Loucy (cell line): ENCODE data around the gene GSTP1.

Experiments used
- H2AFZ ChIP-seq: fragments of 200-600 bp; sonication (generic); 2 replicates; pipeline ENCODE4 v1.6.0; 2016; ENCODE audit warnings: antibody characterized with exemption, mild to moderate bottlenecking, low read length, moderate library complexity
- H3F3A ChIP-seq: fragments of 200-600 bp; 2 replicates; pipeline ENCODE4 v1.6.0; 2016; ENCODE audit warnings: antibody characterized with exemption, low read depth, mild to moderate bottlenecking
- H3K27me3 ChIP-seq: fragments of 200-600 bp; sonication (generic); 2 replicates; pipeline ENCODE4 v1.6.1; 2014; ENCODE audit warnings: low read length, mild to moderate bottlenecking; ENCODE audit not compliant: insufficient read depth, poor library complexity, severe bottlenecking
- H3K36me3 ChIP-seq: fragments of 200-600 bp; sonication (generic); 2 replicates; pipeline ENCODE4 v1.6.1; 2016; ENCODE audit warnings: low read length; ENCODE audit not compliant: insufficient read depth
- H3K4me1 ChIP-seq: fragments of 200-600 bp; sonication (generic); 2 replicates; pipeline ENCODE4 v1.5.1; 2014; ENCODE audit warnings: low read length, mild to moderate bottlenecking; ENCODE audit not compliant: insufficient read depth, poor library complexity, severe bottlenecking
- H3K4me2 ChIP-seq: fragments of 200-600 bp; sonication (generic); 2 replicates; pipeline ENCODE4 v1.6.0; 2014; ENCODE audit warnings: antibody characterized with exemption, low read length, low read depth, mild to moderate bottlenecking; ENCODE audit not compliant: poor library complexity, severe bottlenecking
- H3K4me3 ChIP-seq: fragments of 200-600 bp; sonication (generic); 2 replicates; pipeline ENCODE4 v1.5.1; 2014; ENCODE audit warnings: low read length, mild to moderate bottlenecking, mixed read lengths; ENCODE audit not compliant: poor library complexity, severe bottlenecking
- H3K79me2 ChIP-seq: fragments of 200-600 bp; sonication (generic); 2 replicates; pipeline ENCODE4 v1.6.1; 2014; ENCODE audit warnings: low read length; ENCODE audit not compliant: insufficient read depth
- H3K9ac ChIP-seq: fragments of 200-600 bp; sonication (generic); 2 replicates; pipeline ENCODE4 v1.6.0; 2014; ENCODE audit warnings: mild to moderate bottlenecking, low read depth, low read length, moderate library complexity; ENCODE audit not compliant: poor library complexity, severe bottlenecking
- H3K9me2 ChIP-seq: fragments of 200-600 bp; sonication (generic); replicated peaks from 2 replicates; pipeline ENCODE4 v1.6.1; 2016; ENCODE audit warnings: low read depth, low read length, mixed read lengths
- H3K9me3 ChIP-seq: fragments of 200-600 bp; sonication (generic); 2 replicates; pipeline ENCODE4 v1.6.1; 2014; ENCODE audit warnings: mild to moderate bottlenecking, antibody characterized with exemption, low read length, low read depth; ENCODE audit not compliant: insufficient read depth
- H4K20me1 ChIP-seq: fragments of 200-600 bp; sonication (generic); 2 replicates; pipeline ENCODE4 v1.6.0; 2014; ENCODE audit warnings: antibody characterized with exemption, low read length, mild to moderate bottlenecking; ENCODE audit not compliant: insufficient read depth, poor library complexity, severe bottlenecking
- EZH2phosphoT487 ChIP-seq: fragments of 200-600 bp; IDR thresholded peaks from 2 replicates; pipeline ENCODE4 v1.6.1; 2018; ENCODE audit warnings: antibody characterized with exemption, mild to moderate bottlenecking, moderate library complexity, borderline replicate concordance
- TF ChIP-seq, protein P1 (sequence below): fragments of 200-600 bp; sonication (generic); conservative IDR thresholded peaks from 2 replicates; pipeline ENCODE4 v1.5.1; 2014; ENCODE audit warnings: mild to moderate bottlenecking, antibody characterized with exemption, low read length

Gene GSTP1

GRCh38 chr11:67574938-67575337, 8.7 kb upstream of the GSTP1 start:
- Histone ChIP-seq H3K4me3 (no peak overlapping the region), H3K4me2 (no peak overlapping the region), H3K9me2 (no peaks in the 10 kb centered on the region), H3F3A (no peaks in the 10 kb centered on the region; the same call in 1 of the 2 replicates), H4K20me1 (no peaks in the 10 kb centered on the region), H3K9me3 (no peaks in the 10 kb centered on the region), H2AFZ (no peak overlapping the region), H3K79me2 (no peaks in the 10 kb centered on the region), H3K4me1 (peaks cover 17% of the 10 kb centered on the region), H3K36me3 (no peaks in the 10 kb centered on the region), H3K27me3 (no peaks in the 10 kb centered on the region), H3K9ac (no peak overlapping the region)
- no peak for TF ChIP-seq EZH2phosphoT487
- TF ChIP-seq, protein P1, sequence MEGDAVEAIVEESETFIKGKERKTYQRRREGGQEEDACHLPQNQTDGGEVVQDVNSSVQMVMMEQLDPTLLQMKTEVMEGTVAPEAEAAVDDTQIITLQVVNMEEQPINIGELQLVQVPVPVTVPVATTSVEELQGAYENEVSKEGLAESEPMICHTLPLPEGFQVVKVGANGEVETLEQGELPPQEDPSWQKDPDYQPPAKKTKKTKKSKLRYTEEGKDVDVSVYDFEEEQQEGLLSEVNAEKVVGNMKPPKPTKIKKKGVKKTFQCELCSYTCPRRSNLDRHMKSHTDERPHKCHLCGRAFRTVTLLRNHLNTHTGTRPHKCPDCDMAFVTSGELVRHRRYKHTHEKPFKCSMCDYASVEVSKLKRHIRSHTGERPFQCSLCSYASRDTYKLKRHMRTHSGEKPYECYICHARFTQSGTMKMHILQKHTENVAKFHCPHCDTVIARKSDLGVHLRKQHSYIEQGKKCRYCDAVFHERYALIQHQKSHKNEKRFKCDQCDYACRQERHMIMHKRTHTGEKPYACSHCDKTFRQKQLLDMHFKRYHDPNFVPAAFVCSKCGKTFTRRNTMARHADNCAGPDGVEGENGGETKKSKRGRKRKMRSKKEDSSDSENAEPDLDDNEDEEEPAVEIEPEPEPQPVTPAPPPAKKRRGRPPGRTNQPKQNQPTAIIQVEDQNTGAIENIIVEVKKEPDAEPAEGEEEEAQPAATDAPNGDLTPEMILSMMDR = no peak

DNA sequence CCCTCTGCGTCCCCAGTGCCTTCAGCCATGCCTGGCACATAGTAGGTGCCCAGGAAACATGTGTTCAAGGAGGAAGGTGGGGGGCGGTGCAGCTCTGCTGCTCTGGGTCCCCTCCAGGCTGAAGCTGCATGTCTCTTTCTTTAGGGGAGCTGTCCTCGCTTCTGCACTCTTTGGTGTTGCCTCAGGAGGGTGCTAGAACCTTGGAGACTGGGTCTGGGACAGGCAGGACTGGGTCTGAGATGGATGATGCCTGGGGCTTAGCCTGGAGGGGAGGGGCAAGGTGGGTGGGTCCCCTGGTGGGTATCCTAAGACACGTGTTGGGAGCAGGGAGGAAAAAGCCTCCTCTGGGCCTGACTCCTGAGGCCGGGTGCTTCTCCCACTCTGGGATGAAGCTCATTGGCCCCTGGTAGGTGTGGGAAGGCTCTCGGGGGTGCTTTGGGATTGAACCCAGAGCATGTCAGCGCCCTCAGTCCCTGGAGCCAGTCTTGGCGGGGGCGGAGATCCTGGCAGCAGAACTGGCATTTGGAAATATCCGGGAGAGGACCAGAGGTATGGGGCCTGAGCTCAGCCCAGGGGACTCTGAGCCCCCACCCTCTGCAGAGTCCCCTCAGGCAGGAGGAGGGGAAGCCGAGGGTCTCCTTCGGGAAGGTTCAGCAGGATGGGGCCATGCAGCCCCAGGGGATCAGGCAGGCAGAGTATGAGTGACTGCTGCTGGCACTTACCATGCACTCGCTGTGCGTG, 6.7 kb upstream of the GSTP1 start:
- no peaks in the 10 kb centered on the region for H3K9me2 ChIP-seq
- TF ChIP-seq, protein P1 = peak; percentile 78
- no peak for TF ChIP-seq EZH2phosphoT487
- H4K20me1 ChIP-seq = no peaks in the 10 kb centered on the region
- no peaks in the 10 kb centered on the region; the same call in 1 of the 2 replicates for H3F3A ChIP-seq
- no peaks in the 10 kb centered on the region for H3K36me3 ChIP-seq
- H3K9ac ChIP-seq = no peak overlapping the region
- H3K9me3 ChIP-seq = no peaks in the 10 kb centered on the region
- H3K4me2 ChIP-seq = no peak overlapping the region
- no peaks in the 10 kb centered on the region for H3K79me2 ChIP-seq
- peaks cover 30% of the 10 kb centered on the region for H3K4me1 ChIP-seq
- H3K4me3 ChIP-seq = no peak overlapping the region
- no peaks in the 10 kb centered on the region for H3K27me3 ChIP-seq
- no peak overlapping the region for H2AFZ ChIP-seq

DNA sequence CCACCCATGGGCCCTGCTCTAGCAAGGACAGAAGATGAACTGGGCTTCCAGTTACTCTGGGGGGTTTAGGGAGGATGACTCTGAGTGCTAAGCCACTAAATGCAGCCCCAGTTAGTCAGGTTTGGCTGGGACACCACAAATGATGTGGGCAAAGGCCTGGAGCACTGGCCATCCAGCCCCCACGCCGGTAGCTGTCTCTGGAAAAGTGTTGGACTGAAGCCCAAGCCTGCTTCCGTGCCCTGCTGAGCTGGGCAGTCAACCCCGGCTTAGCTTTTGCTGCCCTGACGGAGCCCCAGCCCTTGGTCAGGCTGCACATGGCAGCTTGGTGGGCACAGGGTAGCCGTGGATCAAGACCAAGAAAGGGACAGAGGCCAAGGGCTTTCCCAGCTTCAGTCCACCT, 5.7 kb upstream of the GSTP1 start:
- H3K9ac ChIP-seq = no peak overlapping the region

More for the DNA sequence above, 5.7 kb upstream of the GSTP1 start:
- Histone ChIP-seq H3K9me3 (no peaks in the 10 kb centered on the region), H3K36me3 (no peaks in the 10 kb centered on the region), H3K4me2 (no peak overlapping the region), H3K9me2 (no peaks in the 10 kb centered on the region), H3K4me3 (no peak overlapping the region), H3F3A (no peaks in the 10 kb centered on the region; the same call in 1 of the 2 replicates), H3K79me2 (peaks cover 5% of the 10 kb centered on the region; the same call in 1 of the 2 replicates), H3K27me3 (no peaks in the 10 kb centered on the region), H2AFZ (no peak overlapping the region), H3K4me1 (peaks cover 40% of the 10 kb centered on the region), H4K20me1 (no peaks in the 10 kb centered on the region)
- no peak for TF ChIP-seq EZH2phosphoT487
- TF ChIP-seq, protein P1 = no peak
